Panc1 (cell line): ENCODE measurements around the gene PIK3CD. TPM values are rescaled to one million over a fixed set of nuclear protein-coding genes. Genes with fewer than 3 reads are reported as not detected.

Source experiments
- ATAC-seq: fragments of 200-7000 bp; cut with Tn5 transposase; 2 replicates; pipeline ENCODE4 v1.9.1; 2020; ENCODE audit warnings: mild to moderate bottlenecking, moderate library complexity
- BruUV-seq: library from RNA; stranded (reverse); fragments of 400-500 nt; replicated peaks from 2 replicates; lab custom pipeline; 2021; lab: Mats Ljungman, UMichigan
- CTCF ChIA-PET: fragments of 300-600 bp; sonication (Branson Sonifier 250); formaldehyde crosslinking; loops from one replicate; lab custom pipeline; 2022; ENCODE audit warnings: antibody characterized with exemption; lab: Charles Lee
- POLR2A ChIA-PET: fragments of 300-600 bp; sonication (Branson Sonifier 250); formaldehyde crosslinking; loops from one replicate; lab custom pipeline; 2022; ENCODE audit warnings: antibody characterized with exemption; lab: Charles Lee
- DNase-seq: peaks from one replicate; pipeline ENCODE4 v3.0.0-alpha.2; 2010; ENCODE audit warnings: low read depth, low spot score
- H3K27ac ChIP-seq: 2 replicates; pipeline ENCODE4 v1.5.1; 2011; ENCODE audit warnings: mild to moderate bottlenecking, low read length, inconsistent platforms
- H3K27me3 ChIP-seq: fragments of 200-500 bp; sonication (Bioruptor generic); 2 replicates; pipeline ENCODE4 v1.6.0; 2014; ENCODE audit warnings: low read length, inconsistent platforms; ENCODE audit not compliant: control insufficient read depth, insufficient read depth
- H3K36me3 ChIP-seq: fragments of 200-500 bp; sonication (Bioruptor generic); 2 replicates; pipeline ENCODE4 v1.5.1; 2014; ENCODE audit warnings: inconsistent platforms, mild to moderate bottlenecking, low read length, moderate library complexity; ENCODE audit not compliant: control insufficient read depth, insufficient read depth
- H3K4me1 ChIP-seq: 2 replicates; pipeline ENCODE4 v1.5.1; 2011; ENCODE audit warnings: inconsistent platforms, mild to moderate bottlenecking, low read length, moderate library complexity; ENCODE audit not compliant: control insufficient read depth, insufficient read depth
- H3K4me3 ChIP-seq, 2 experiments: 2 replicates each; pipeline ENCODE4 v1.5.1; 2011 to 2012; ENCODE audit warnings: low read depth in 2 of 2, low read length in 2 of 2, mild to moderate bottlenecking in 2 of 2, inconsistent platforms in 1 of 2, moderate library complexity in 1 of 2
- H3K9me3 ChIP-seq: fragments of 200-500 bp; sonication (Bioruptor generic); 2 replicates; pipeline ENCODE4 v1.5.1; 2014; ENCODE audit warnings: low read depth, mild to moderate bottlenecking, inconsistent platforms, low read length, moderate library complexity; ENCODE audit not compliant: control insufficient read depth, insufficient read depth
- CTCF ChIP-seq: fragments of 450-650 bp; IDR thresholded peaks from 2 replicates; pipeline ENCODE4 v1.5.1; 2017; ENCODE audit warnings: mild to moderate bottlenecking
- POLR2AphosphoS5 ChIP-seq: IDR thresholded peaks from 2 replicates; pipeline ENCODE4 v1.6.1; 2012; ENCODE audit warnings: mild to moderate bottlenecking, low read depth, low read length, moderate library complexity
- REST ChIP-seq, 2 experiments: IDR thresholded peaks; 2 replicates each; pipeline ENCODE4 v1.6.1; 2011 to 2012; ENCODE audit warnings: low read depth in 2 of 2, control low read depth in 1 of 2, low read length in 1 of 2, mild to moderate bottlenecking in 1 of 2, moderate library complexity in 1 of 2; ENCODE audit not compliant: insufficient read depth in 1 of 2
- SIN3A ChIP-seq: IDR thresholded peaks from 2 replicates; pipeline ENCODE4 v1.6.1; 2012; ENCODE audit warnings: low read depth, mild to moderate bottlenecking, low read length, moderate library complexity, borderline replicate concordance; ENCODE audit not compliant: insufficient read depth
- TCF7L2 ChIP-seq: IDR thresholded peaks from 2 replicates; pipeline ENCODE4 v1.6.1; 2011; ENCODE audit warnings: mild to moderate bottlenecking, low read depth, low read length, inconsistent platforms
- in situ Hi-C: cut with HindIII; loops from 2 replicates; pipeline ENCODE4 v1.10.0; 2016; ENCODE audit warnings: low sequenced_read_pairs, low pct_unique_long_range_greater_than_20kb
- intact Hi-C: fragments of 100-400 bp; cut with micrococcal nuclease; formaldehyde crosslinking; loops from one replicate; pipeline ENCODE4 v1.10.0; 2022; ENCODE audit not compliant: unreplicated experiment
- total RNA-seq: library from RNA; stranded (reverse); gene quantifications from one replicate; pipeline ENCODE4 v1.2.1, GENCODE V29; 2021; ENCODE audit not compliant: unreplicated experiment

PIK3CD gene
- total RNA-seq, 1 experiment from 2014 or later = 12.5 TPM

- Histone ChIP-seq H3K27me3 (no peaks in the 10 kb centered on the region), H3K4me1 (no peaks in the 10 kb centered on the region; the same call in 1 of the 2 replicates), H3K4me3 (no peak overlapping the region), H3K36me3 (no peaks in the 10 kb centered on the region), H3K9me3 (no peaks in the 10 kb centered on the region), H3K27ac (no peak overlapping the region)
- TF ChIP-seq POLR2AphosphoS5 = no peak
- TF ChIP-seq TCF7L2 = no peak
- no peak for TF ChIP-seq SIN3A
- TF ChIP-seq CTCF = no peak
- TF ChIP-seq REST (IDR thresholded peaks at IDR 0.05; ENCODE audit: insufficient read depth in 1 of 2, low read depth in 2 of 2, low read length in 1 of 2) = no peak
- POLR2A ChIA-PET = no interaction called here
- no TSS peak for BruUV-seq
- intact Hi-C loops (loop anchor here (5.0 kb wide), 2 partner anchors 58 to 238 kb away; no protein-coding TSS in a partner anchor), in situ Hi-C loops (no loop called here)
- DNase-seq = no peak
- CTCF ChIA-PET = interaction anchor here (0.6 kb wide), 1 partner anchor 18 kb away, joined by 3 read pairs; no protein-coding TSS in a partner anchor
- ATAC-seq = no peak
These were observed 21.9 kb upstream of the PIK3CD start for GRCh38 chr1:9629445-9630201.

GRCh38 chr1:9630331-9631111 is 21.0 kb upstream of the PIK3CD start:
- ATAC-seq (no peak), DNase-seq (no peak)
- intact Hi-C loops (no loop called here), in situ Hi-C loops (no loop called here)
- H3K27me3 ChIP-seq = no peaks in the 10 kb centered on the region
- H3K36me3 ChIP-seq = no peaks in the 10 kb centered on the region
- H3K4me1 ChIP-seq = no peaks in the 10 kb centered on the region; the same call in 1 of the 2 replicates
- ChIA-PET POLR2A (no interaction called here), CTCF (interaction anchor here (0.6 kb wide), 2 partner anchors 89 to 1314 kb away, joined by 3 to 4 read pairs; no protein-coding TSS in a partner anchor)
- no peaks in the 10 kb centered on the region for H3K9me3 ChIP-seq
- no peak overlapping the region for H3K4me3 ChIP-seq
- H3K27ac ChIP-seq = no peak overlapping the region
- BruUV-seq = no TSS peak
- TF ChIP-seq REST (IDR thresholded peaks at IDR 0.05; ENCODE audit: insufficient read depth in 1 of 2, low read depth in 2 of 2, low read length in 1 of 2) (no peak), POLR2AphosphoS5 (no peak), SIN3A (no peak), CTCF (no peak), TCF7L2 (no peak)
